Measurements from ENCODE around the gene C1QTNF1. TPM values are rescaled to one million over a fixed set of nuclear protein-coding genes. Genes with fewer than 3 reads are reported as not detected.

C1QTNF1 gene
- polyA plus RNA-seq, 1 donor, result 1.9 TPM

- DNase-seq, result no peak
Measured at GRCh38 chr17:78992542-78993212, 31.3 kb upstream of the C1QTNF1 start.

DNA sequence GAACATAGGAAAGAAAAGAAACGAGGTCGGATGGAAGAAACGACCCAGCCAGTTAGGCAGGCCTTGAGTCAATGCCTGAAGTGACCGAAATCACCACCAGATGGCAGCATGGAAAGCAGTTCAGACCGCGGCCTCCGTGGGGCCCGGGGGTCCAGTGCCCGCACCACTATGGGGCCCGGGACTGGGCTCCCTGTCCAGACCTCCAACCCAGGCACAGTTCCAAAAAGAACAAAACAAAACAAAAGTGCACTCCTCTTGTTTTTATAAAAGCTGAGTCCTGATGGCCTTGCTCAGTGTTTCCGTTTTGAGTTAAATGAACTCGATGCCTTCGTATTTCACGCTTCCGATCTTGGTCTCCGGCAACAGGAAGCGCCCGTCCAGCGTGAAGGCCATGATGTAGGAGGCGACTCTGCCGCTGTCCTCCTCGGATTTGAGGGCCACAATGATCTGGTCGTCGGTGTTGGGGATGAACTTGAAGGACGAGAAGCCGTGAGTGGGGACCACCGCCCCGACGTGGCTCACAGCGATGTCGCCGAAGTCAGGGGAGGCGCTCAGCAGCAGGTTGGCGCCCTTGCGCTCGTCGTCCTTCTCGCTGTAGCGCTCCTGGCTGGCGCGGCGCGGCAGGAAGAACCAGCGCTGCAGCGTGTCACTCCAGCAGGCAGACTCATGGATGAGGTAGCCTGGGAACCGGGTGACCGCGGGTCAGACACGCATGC, 30.6 kb upstream of the C1QTNF1 start:
- peak; percentile 53 for DNase-seq

DNA sequence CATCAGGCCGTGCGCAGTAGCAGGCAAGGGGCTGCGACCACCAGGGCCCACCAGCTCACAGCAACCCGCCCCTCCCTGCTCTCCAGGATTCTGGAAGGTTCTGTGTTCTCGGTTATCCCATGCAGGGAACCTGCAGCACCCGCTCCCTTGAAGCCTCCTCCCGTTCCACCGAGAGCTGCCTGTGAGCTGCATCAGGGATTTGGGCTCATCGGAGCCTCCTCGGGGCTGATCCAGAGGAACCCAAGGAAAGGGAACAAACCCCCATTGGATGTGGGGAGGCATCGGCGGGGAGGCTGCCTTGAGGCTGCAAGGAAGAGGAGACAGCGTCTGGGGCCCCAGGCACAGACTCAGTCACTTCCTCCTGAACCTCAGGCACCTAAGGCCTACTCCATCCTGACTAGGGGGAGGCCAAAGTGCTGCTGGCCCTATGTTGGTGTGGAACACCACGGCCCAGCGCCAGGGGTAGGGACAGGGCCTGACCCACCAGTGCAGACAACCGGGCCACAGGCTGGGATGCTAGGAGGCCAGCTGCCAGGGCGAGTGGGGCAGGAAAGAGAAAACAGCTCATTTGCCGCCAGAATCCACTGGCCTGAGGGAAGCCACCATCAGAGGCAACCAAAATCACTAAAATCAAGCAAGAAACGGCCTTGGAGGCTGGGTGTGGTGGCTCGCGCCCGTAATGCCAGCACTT, 29.8 kb upstream of the C1QTNF1 start:
- no peak for DNase-seq

DNA sequence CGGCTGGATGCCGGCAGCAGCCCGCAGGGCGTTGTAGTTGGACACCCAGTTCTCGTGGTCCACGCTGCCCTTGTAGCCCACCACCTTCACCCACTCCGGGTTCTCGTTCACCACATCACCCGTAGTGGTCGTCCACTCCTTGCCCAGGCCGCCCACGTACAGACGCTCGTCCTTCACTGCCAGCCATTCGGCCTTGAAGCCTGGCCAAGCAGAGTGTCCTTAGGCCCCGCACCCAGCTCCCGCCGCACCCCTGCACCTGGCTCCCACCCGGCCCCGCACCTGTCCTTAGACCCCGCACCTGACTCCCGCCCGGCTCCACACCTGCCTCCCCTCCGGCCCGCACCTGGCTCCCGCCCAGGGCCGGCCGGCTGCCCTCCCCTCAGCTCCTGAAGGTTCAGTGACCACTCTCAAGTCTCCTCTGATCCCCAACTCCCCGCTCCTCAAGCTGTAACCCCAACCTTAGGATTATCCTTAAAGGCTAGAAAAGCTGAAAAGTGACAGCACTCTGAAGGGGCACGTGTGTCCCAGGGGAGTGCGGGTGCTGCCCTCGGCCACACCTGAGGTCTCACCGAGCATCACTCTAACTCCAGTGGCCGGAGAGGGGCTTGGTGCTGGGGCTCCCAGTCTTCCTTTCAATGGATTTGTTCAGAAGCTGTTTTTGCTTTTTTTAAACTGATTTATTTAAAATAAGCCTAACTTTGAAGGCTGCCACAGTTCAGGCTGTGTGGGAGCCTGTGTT, 28.8 kb upstream of the C1QTNF1 start:
- no peak for DNase-seq

DNA sequence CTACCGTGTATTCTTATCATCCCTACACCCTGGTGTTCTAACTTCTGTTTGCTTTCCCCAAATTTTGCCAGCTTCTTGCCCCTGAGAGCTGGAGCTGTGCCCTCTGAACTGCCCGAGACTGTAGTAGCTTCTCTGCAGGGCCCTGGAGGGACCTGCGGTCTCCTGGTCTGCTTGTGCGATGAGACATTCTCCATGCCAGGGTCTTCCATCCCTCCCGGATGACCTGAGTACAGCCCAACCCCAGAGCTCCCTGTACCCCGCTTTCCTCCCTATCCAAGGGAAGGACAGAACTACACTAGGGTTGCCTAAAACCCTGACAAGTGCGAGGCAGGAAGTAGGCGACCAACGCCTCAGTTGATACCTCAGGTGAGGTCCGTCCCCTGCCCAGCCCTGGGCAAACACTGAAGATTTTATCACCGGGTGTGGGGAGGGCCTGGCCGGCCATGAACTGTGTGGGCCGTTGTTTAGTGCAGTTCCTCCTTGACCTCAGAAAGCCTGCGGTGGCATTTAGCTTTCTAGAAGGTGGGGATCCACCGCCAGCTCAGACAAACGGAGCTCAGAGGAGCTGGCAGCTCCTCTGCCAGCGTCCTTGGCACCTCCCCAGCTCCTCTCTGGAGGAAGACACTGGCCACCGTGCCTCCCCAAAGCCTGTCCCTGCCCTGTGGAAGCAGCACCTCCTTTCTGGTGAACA, 28.1 kb upstream of the C1QTNF1 start:
- DNase-seq, result no peak

DNA sequence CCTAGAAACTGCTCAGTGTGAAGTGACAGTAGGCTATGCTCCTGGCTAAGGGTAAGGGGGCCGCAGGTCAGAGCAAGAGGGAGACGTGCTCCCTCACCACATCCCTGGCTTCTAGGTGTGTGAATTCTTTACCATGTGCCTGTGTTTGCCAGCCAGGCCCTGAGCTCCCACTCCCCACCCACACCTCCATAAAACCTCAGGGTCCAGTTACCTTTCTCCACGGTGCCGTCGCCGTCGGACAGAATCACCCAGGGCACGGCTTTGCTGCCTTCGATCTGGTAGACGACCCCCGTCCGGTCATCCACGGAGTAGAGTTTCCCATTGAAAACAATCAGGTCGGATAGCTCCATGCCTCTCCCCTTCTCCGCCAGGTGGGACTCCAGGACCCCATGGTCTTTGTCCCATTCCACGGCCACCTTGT, 27.2 kb upstream of the C1QTNF1 start:
- no peak for DNase-seq

GRCh38 chr17:78997231-78997741, 26.7 kb upstream of the C1QTNF1 start:
- DNase-seq, result no peak

GRCh38 chr17:78997881-78998280, 26.1 kb upstream of the C1QTNF1 start:
- no peak for DNase-seq

- DNase-seq, result no peak
Measured at GRCh38 chr17:78998311-78999055, 25.5 kb upstream of the C1QTNF1 start.

DNA sequence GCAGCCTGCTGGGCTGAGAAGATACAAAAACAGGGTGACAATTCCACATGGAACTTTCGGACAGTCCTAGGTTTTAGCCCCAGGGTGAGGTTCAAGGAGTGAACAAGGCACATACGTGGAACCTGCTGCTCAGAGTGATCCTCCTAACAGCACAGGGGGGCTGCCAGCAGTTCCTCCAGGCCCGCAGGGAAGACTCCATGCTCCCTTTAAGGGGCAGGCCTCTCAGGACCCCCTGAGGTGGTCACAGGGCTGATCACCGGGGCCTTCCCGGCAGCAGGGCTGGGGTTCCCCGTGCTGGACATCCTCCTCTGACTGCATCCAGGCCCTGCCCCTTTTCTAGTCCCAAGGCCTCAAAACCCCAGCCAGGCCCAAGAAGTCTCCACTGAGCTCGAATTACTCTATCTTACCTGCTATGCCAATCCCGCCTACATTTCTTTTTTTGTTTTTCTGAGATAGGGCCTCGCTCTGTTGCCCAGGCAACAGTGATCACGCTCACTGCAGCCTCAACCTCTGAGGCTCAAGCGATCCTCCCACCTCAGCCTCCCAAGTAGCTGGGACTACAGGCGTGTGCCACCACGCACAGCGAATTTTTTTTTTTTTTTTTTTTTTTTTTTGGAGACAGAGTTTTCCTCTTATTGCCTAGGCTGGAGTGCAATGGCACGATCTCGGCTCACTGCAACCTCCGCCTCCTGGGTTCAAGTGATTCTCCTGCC, 24.8 kb upstream of the C1QTNF1 start:
- no peak for DNase-seq

DNA sequence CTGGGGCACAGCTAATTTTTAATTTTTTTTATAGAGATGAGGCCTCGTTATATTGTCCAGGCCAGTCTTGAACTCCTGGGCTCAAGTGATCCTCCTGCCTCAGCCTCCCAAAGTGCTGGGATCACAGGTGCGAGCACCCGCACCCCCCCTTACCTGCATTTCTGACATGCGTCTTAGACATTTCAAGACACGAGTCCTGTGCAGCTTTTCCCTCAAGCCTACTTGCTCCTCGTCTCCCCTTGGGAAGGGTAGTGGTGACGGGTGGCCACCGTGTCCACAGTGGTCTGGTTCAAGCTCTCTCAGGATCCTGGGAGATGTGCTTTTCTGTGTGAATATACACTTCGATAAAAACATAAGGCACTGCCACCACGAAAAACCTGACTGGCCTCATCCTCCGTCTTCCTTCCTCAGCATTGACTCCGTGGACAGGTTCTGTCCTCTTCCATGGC, 24.0 kb upstream of the C1QTNF1 start:
- DNase-seq, result no peak

- DNase-seq, result no peak
Measured at GRCh38 chr17:79000396-79001189, 23.4 kb upstream of the C1QTNF1 start.

DNA sequence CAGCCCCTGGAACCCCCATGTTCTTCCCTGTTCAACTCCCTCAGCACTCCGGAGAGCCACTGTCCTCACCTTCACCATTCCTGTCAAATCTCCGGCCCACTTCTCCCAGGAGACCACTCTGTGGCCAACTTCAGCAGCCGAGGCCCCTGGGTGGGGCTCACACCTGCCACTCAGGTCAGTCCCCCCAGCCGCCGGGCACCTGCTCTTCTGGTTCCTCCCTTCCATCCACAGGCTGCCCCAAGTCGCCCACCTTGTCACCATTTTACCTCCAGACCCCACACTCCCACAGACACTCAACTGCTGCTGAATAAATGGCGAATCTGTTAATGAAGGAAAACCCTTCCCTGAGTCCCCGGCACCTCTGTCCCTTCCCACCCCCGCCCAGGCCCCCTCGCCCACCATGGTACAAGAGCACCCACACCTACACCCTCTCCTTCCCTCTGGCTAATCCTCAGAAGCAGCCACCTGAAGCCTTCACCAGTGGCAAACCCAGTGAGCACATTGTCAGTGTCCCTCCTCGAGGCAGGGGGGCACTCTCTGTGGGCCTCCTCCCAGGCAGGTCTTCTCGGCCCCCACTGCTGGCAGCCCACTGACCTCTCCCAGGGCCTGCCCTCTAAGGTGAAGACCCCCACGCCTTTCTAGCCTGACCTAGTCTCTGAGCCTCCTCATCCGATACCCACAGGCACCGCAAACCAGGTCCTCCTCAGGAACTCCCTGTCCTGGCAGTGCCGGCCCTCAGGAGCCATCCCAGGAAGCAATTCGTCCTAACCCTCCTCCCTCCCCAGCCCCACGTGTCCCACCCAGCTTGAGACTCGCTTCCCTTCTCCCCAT, 22.6 kb upstream of the C1QTNF1 start:
- DNase-seq, result no peak

- no peak for DNase-seq
Measured at GRCh38 chr17:79002291-79002690, 21.7 kb upstream of the C1QTNF1 start.

- no peak for DNase-seq
Measured at GRCh38 chr17:79002796-79003593, 21.0 kb upstream of the C1QTNF1 start.

- DNase-seq, result no peak
Measured at GRCh38 chr17:79003661-79004411, 20.1 kb upstream of the C1QTNF1 start.

Measured in left kidney (tissue), 2 donors.